H1 (cell line): ENCODE data around the gene DVL1. TPM values are rescaled to one million over a fixed set of nuclear protein-coding genes. Genes with fewer than 3 reads are reported as not detected.

Source experiments
- CTCF ChIA-PET: fragments of 300-600 bp; sonication (Branson Sonifier 250); formaldehyde crosslinking; loops from one replicate; lab custom pipeline; 2021; ENCODE audit not compliant: partially characterized antibody; lab: Charles Lee
- POLR2A ChIA-PET: fragments of 300-600 bp; sonication (Branson Sonifier 250); formaldehyde crosslinking; loops from one replicate; lab custom pipeline; 2021; ENCODE audit warnings: inconsistent platforms; ENCODE audit not compliant: partially characterized antibody; lab: Charles Lee
- DNase-seq, 2 experiments: peaks; one replicate each; pipeline versions ENCODE4 v3.0.0 to v3.0.0-alpha.2; 2010 to 2022; ENCODE audit warnings: low spot score in 2 of 2, low read depth in 1 of 2, mixed read lengths in 1 of 2
- FAIRE-seq: peaks from 2 replicates; lab custom pipeline; 2011; peaks lifted over from hg19 to GRCh38; lab: Jason Lieb, UNC
- H2AFZ ChIP-seq: 2 replicates; pipeline ENCODE4 v1.8.1; 2012; ENCODE audit warnings: low read length, inconsistent platforms
- H2AK5ac ChIP-seq: 2 replicates; pipeline ENCODE4 v1.6.1; 2013; ENCODE audit warnings: low read depth, low read length
- H2BK120ac ChIP-seq: replicated peaks from 2 replicates; pipeline ENCODE3; 2013; ENCODE audit warnings: low read depth, low read length, inconsistent platforms
- H2BK12ac ChIP-seq: 2 replicates; pipeline ENCODE4 v1.6.1; 2013; ENCODE audit warnings: low read depth, low read length
- H2BK15ac ChIP-seq: 2 replicates; pipeline ENCODE4 v1.6.1; 2013; ENCODE audit warnings: low read length
- H2BK20ac ChIP-seq: 2 replicates; pipeline ENCODE4 v1.6.1; 2013; ENCODE audit warnings: low read length
- H2BK5ac ChIP-seq: 2 replicates; pipeline ENCODE4 v1.6.1; 2013; ENCODE audit warnings: low read depth, low read length
- H3K14ac ChIP-seq: 2 replicates; pipeline ENCODE4 v1.6.1; 2013; ENCODE audit warnings: inconsistent platforms; ENCODE audit not compliant: insufficient read length
- H3K18ac ChIP-seq: 2 replicates; pipeline ENCODE4 v1.6.1; 2013; ENCODE audit warnings: low read length; ENCODE audit errors: extremely low read depth
- H3K23ac ChIP-seq: 2 replicates; pipeline ENCODE4 v1.6.1; 2013; ENCODE audit warnings: inconsistent platforms; ENCODE audit not compliant: insufficient read length
- H3K23me2 ChIP-seq: 2 replicates; pipeline ENCODE4 v1.6.1; 2013; ENCODE audit warnings: low read depth, low read length
- H3K27ac ChIP-seq: 2 replicates; pipeline ENCODE4 v1.6.1; 2011; ENCODE audit warnings: low read depth, low read length, inconsistent platforms
- H3K27me3 ChIP-seq, 4 experiments: replicated peaks in 1 of 4; 1 replicate in 1 of 4; 2 replicates in 3 of 4; pipeline versions ENCODE4 v1.6.1 to v1.8.1; 2011 to 2013; ENCODE audit warnings: low read length in 3 of 4, mild to moderate bottlenecking in 3 of 4, inconsistent platforms in 2 of 4, mixed read lengths in 2 of 4, moderate library complexity in 1 of 4; ENCODE audit not compliant: control insufficient read depth in 3 of 4, insufficient read depth in 3 of 4; ENCODE audit errors: extremely low read depth in 1 of 4
- H3K36me3 ChIP-seq, 4 experiments: 2 replicates each; pipeline versions ENCODE4 v1.6.1 to v1.8.1; 2011 to 2013; ENCODE audit warnings: mild to moderate bottlenecking in 4 of 4, low read length in 3 of 4, moderate library complexity in 2 of 4, control low read depth in 1 of 4, inconsistent platforms in 1 of 4; ENCODE audit not compliant: insufficient read depth in 4 of 4, control insufficient read depth in 2 of 4
- H3K4ac ChIP-seq: replicated peaks from 2 replicates; pipeline ENCODE3; 2013; ENCODE audit warnings: low read length, low read depth, mixed read lengths, inconsistent platforms; ENCODE audit not compliant: insufficient read length
- H3K4me1 ChIP-seq, 4 experiments: replicated peaks in 1 of 4; 1 replicate in 1 of 4; 2 replicates in 3 of 4; pipeline versions ENCODE4 v1.6.1 to v1.8.1; 2011 to 2013; ENCODE audit warnings: low read length in 3 of 4, inconsistent platforms in 2 of 4, mixed read lengths in 1 of 4; ENCODE audit not compliant: insufficient read depth in 4 of 4, control insufficient read depth in 3 of 4
- H3K4me2 ChIP-seq, 2 experiments: 2 replicates each; pipeline versions ENCODE4 v1.6.1 to v1.8.1; 2011 to 2013; ENCODE audit warnings: low read depth in 2 of 2, low read length in 2 of 2, control low read depth in 1 of 2, inconsistent platforms in 1 of 2, mild to moderate bottlenecking in 1 of 2; ENCODE audit not compliant: insufficient read depth in 1 of 2
- H3K4me3 ChIP-seq, 4 experiments: fragments of 200-600, 300-600 bp in 1 of 4; sonication (generic), shearing (Covaris generic), sonication (Bioruptor Twin) in 1 of 4; 2 replicates each; pipeline versions ENCODE4 v1.5.1 to v1.8.1; 2011 to 2016; ENCODE audit warnings: low read length in 4 of 4, low read depth in 3 of 4, control low read depth in 2 of 4, inconsistent platforms in 2 of 4, mild to moderate bottlenecking in 2 of 4, mixed read lengths in 1 of 4, moderate library complexity in 1 of 4; ENCODE audit not compliant: insufficient read depth in 2 of 4; ENCODE audit errors: extremely low read depth in 1 of 4
- H3K56ac ChIP-seq: replicated peaks from 2 replicates; pipeline ENCODE3; 2013; ENCODE audit warnings: low read depth, mild to moderate bottlenecking, mixed read lengths, low read length, inconsistent platforms; ENCODE audit not compliant: insufficient read length
- H3K79me1 ChIP-seq: 2 replicates; pipeline ENCODE4 v1.6.1; 2013; ENCODE audit warnings: low read depth, low read length, control low read depth
- H3K79me2 ChIP-seq, 2 experiments: 2 replicates each; pipeline versions ENCODE4 v1.6.1 to v1.8.1; 2012 to 2013; ENCODE audit warnings: low read length in 2 of 2, mild to moderate bottlenecking in 2 of 2, inconsistent platforms in 1 of 2; ENCODE audit not compliant: insufficient read depth in 2 of 2, control insufficient read depth in 1 of 2
- H3K9ac ChIP-seq, 4 experiments: replicated peaks in 1 of 4; 1 replicate in 1 of 4; 2 replicates in 3 of 4; pipeline versions ENCODE4 v1.6.1 to v1.8.1; 2011 to 2013; ENCODE audit warnings: low read depth in 3 of 4, low read length in 3 of 4, control low read depth in 2 of 4, mild to moderate bottlenecking in 2 of 4, moderate library complexity in 2 of 4, inconsistent platforms in 1 of 4; ENCODE audit errors: extremely low read depth in 1 of 4
- H3K9me3 ChIP-seq, 2 experiments: 2 replicates each; pipeline versions ENCODE4 v1.6.1 to v1.8.1; 2012 to 2013; ENCODE audit warnings: mild to moderate bottlenecking in 2 of 2, moderate library complexity in 2 of 2, control low read depth in 1 of 2, inconsistent platforms in 1 of 2, low read depth in 1 of 2, low read length in 1 of 2, mixed read lengths in 1 of 2; ENCODE audit not compliant: insufficient read depth in 2 of 2
- H4K20me1 ChIP-seq, 2 experiments: replicated peaks in 1 of 2; 2 replicates each; pipeline versions ENCODE3 to v1.8.1; 2011 to 2013; ENCODE audit warnings: inconsistent platforms in 2 of 2, low read length in 2 of 2, mild to moderate bottlenecking in 1 of 2; ENCODE audit not compliant: insufficient read depth in 2 of 2, control insufficient read depth in 1 of 2
- H4K5ac ChIP-seq: 2 replicates; pipeline ENCODE4 v1.6.1; 2013; ENCODE audit warnings: low read length, low read depth, mixed read lengths, inconsistent platforms; ENCODE audit not compliant: insufficient read length
- H4K8ac ChIP-seq: 2 replicates; pipeline ENCODE4 v1.8.0; 2013; ENCODE audit warnings: mild to moderate bottlenecking, moderate library complexity, low read length, inconsistent platforms; ENCODE audit not compliant: insufficient read depth; ENCODE audit errors: extremely low read depth
- H4K91ac ChIP-seq: replicated peaks from 2 replicates; pipeline ENCODE3; 2013; ENCODE audit warnings: low read length, mixed read lengths, inconsistent platforms; ENCODE audit not compliant: insufficient read length
- ATF3 ChIP-seq: IDR thresholded peaks from 2 replicates; pipeline ENCODE4 v1.6.1; 2011; ENCODE audit warnings: low read depth, mild to moderate bottlenecking, low read length; ENCODE audit not compliant: insufficient read depth
- BACH1 ChIP-seq: IDR thresholded peaks from 2 replicates; pipeline ENCODE4 v1.6.1; 2012; ENCODE audit warnings: low read length, improper control_type of control experiment
- CBX5 ChIP-seq: fragments of 300-800, 300-1000 bp; sonication (generic); IDR thresholded peaks from 2 replicates; pipeline ENCODE4 v1.7.1; 2016; ENCODE audit warnings: antibody characterized with exemption, low read length, low read depth
- CHD1 ChIP-seq: IDR thresholded peaks from 2 replicates; pipeline ENCODE4 v1.6.1; 2012; ENCODE audit warnings: low read depth, low read length, improper control_type of control experiment
- CREB1 ChIP-seq: IDR thresholded peaks from 2 replicates; pipeline ENCODE4 v1.6.1; 2012; ENCODE audit warnings: inconsistent platforms
- HDAC6 ChIP-seq: IDR thresholded peaks from one replicate; pipeline ENCODE4 v1.7.1; 2012; ENCODE audit warnings: low read depth, mild to moderate bottlenecking, inconsistent platforms, low read length, moderate library complexity
- JUN ChIP-seq: IDR thresholded peaks from 2 replicates; pipeline ENCODE4 v1.6.1; 2011; ENCODE audit warnings: low read depth, mild to moderate bottlenecking, improper control_type of control experiment, low read length
- JUND ChIP-seq: IDR thresholded peaks from 2 replicates; pipeline ENCODE4 v1.6.1; 2011; ENCODE audit warnings: mild to moderate bottlenecking, improper control_type of control experiment, low read length
- PHF8 ChIP-seq: fragments of 200-600 bp; sonication (generic); conservative IDR thresholded peaks from 2 replicates; pipeline ENCODE4 v1.7.1; 2012; ENCODE audit warnings: low read depth, mild to moderate bottlenecking, inconsistent platforms, low read length, moderate library complexity
- RBBP5 ChIP-seq: IDR thresholded peaks from 2 replicates; pipeline ENCODE4 v1.7.1; 2012; ENCODE audit warnings: low read depth, mild to moderate bottlenecking, inconsistent platforms, low read length, moderate library complexity, borderline replicate concordance
- RXRA ChIP-seq: IDR thresholded peaks from 2 replicates; pipeline ENCODE4 v1.6.1; 2011; ENCODE audit warnings: low read depth, mild to moderate bottlenecking, low read length, moderate library complexity; ENCODE audit not compliant: insufficient read depth
- SP4 ChIP-seq: IDR thresholded peaks from 2 replicates; pipeline ENCODE4 v1.6.1; 2012; ENCODE audit warnings: low read length, inconsistent platforms
- TBP ChIP-seq: IDR thresholded peaks from 2 replicates; pipeline ENCODE4 v1.6.1; 2011; ENCODE audit warnings: low read depth, low read length, improper control_type of control experiment
- TCF12 ChIP-seq: IDR thresholded peaks from 2 replicates; pipeline ENCODE4 v1.6.1; 2011; ENCODE audit warnings: low read depth, mild to moderate bottlenecking, low read length
- WGBS, 2 experiments: shearing (Covaris generic) in 1 of 2; methylation state at CpG; one replicate each; pipeline versions ENCODE4 v1.1.6 to v1.1.7; 2013 to 2015; ENCODE audit warnings: low lambda C conversion rate in 2 of 2, mixed read lengths in 2 of 2, inconsistent platforms in 1 of 2, low coverage in 1 of 2, missing lambda C conversion rate in 1 of 2; ENCODE audit not compliant: insufficient replicate concordance in 2 of 2, insufficient coverage in 1 of 2, insufficient read length in 1 of 2; ENCODE audit errors: extremely low coverage in 1 of 2, missing lambda C conversion rate in 1 of 2; 5-methylcytosine and 5-hydroxymethylcytosine counted together
- polyA plus RNA-seq, 7 experiments: library from polyadenylated mRNA; depleted of rRNA in 3 of 7; stranded (reverse) in 5 of 7; unstranded in 2 of 7; fragments of >200 nt in 5 of 7; fragments of 200-250 nt in 2 of 7; gene quantifications; 1 replicate in 5 of 7; 2 replicates in 1 of 7; 4 replicates in 1 of 7; pipeline versions ENCODE4 v1.2.1 to v1.2.3, GENCODE V29; 2011 to 2013; ENCODE audit warnings: missing spikeins in 2 of 7, mixed read lengths in 2 of 7
- total RNA-seq: library from RNA; stranded (reverse); fragmentation: NEBNext Ultra II Directional; extraction: Animal tissue kit (Norgen Biotek cat#: 25700); gene quantifications from 2 replicates; pipeline ENCODE4 v1.2.1, GENCODE V29; 2021

DVL1 gene
- total and polyA plus RNA-seq, 2 of the 8 experiments (the other 6 are each of a cell fraction or from before 2014, with no cell fraction given) = 39.4 to 58.9 TPM

GRCh38 chr1:1327291-1327690, 21.9 kb downstream of the DVL1 start:
- H2BK120ac ChIP-seq = no peak overlapping the region
- no peak overlapping the region for H3K4me2 ChIP-seq
- CTCF ChIA-PET = interaction anchor here (0.6 to 1.6 kb wide), 4 partner anchors 9 to 616 kb away, joined by 3 read pairs; partner anchors contain the start of gene DVL1
- H4K91ac ChIP-seq = no peak overlapping the region
- WGBS, 2 experiments = 91% methylated on average over 20 of the region's 40 CpGs; no CpG with 5 or more reads in 1 of the 2 experiments
- no peaks in the 10 kb centered on the region; a peak in 1 of 7 replicates for H3K27me3 ChIP-seq
- H2BK15ac ChIP-seq = no peak overlapping the region
- no peak overlapping the region for H2AK5ac ChIP-seq
- no peak overlapping the region for H2BK20ac ChIP-seq
- H3K79me1 ChIP-seq = peaks cover 19% of the 10 kb centered on the region
- no peak overlapping the region for H3K14ac ChIP-seq
- H3K23me2 ChIP-seq = peaks cover 9% of the 10 kb centered on the region
- no peak overlapping the region for H2AFZ ChIP-seq
- H2BK12ac ChIP-seq = no peak overlapping the region
- no peak overlapping the region for H3K56ac ChIP-seq
- H3K23ac ChIP-seq = no peak overlapping the region
- peaks cover 0 to 13% (median 3%) of the 10 kb centered on the region in 4 experiments; a peak in 5 of 7 replicates for H3K4me1 ChIP-seq
- peaks cover 0 to 6% of the 10 kb centered on the region in 2 experiments; a peak in 2 of 4 replicates for H3K9me3 ChIP-seq
- DNase-seq (no peak), FAIRE-seq (no peak)
- peaks cover 9 to 27% of the 10 kb centered on the region in 2 experiments for H4K20me1 ChIP-seq
- H3K27ac ChIP-seq = no peak overlapping the region
- no peak overlapping the region for H2BK5ac ChIP-seq
- H3K79me2 ChIP-seq = peaks cover 6 to 24% of the 10 kb centered on the region in 2 experiments; a peak in 3 of 4 replicates
- POLR2A ChIA-PET = interaction anchor here (0.8 to 3.4 kb wide), 6 partner anchors 9 to 18 kb away, joined by 3 to 27 read pairs (median 4); no protein-coding TSS in a partner anchor
- no peak overlapping the region for H3K9ac ChIP-seq
- peaks cover 0 to 3% (median 0%) of the 10 kb centered on the region in 4 experiments; a peak in 1 of 8 replicates for H3K36me3 ChIP-seq
- H3K4ac ChIP-seq = no peak overlapping the region
- H4K5ac ChIP-seq = no peak overlapping the region
- H3K18ac ChIP-seq = no peak overlapping the region
- H4K8ac ChIP-seq = no peak overlapping the region
- H3K4me3 ChIP-seq = no peak overlapping the region
- TF ChIP-seq HDAC6 (no peak), JUN (no peak), SP4 (no peak), JUND (no peak), CREB1 (no peak), ATF3 (no peak), CBX5 (no peak), TBP (no peak), BACH1 (no peak), CHD1 (no peak), RBBP5 (no peak), RXRA (no peak), TCF12 (no peak), PHF8 (no peak)
